Measurements from ENCODE around the gene MYLK4.

MYLK4 gene

GRCh38 chr6:2614846-2615245 is 135.9 kb downstream of the MYLK4 start:
- no peak overlapping the region for H3K27ac ChIP-seq
- TF ChIP-seq ZFX (IDR thresholded peaks at IDR 0.05; ENCODE audit: borderline replicate concordance) (no peak), CTCF (IDR thresholded peaks at IDR 0.05) (no peak)

- no peak overlapping the region for H3K27ac ChIP-seq
- TF ChIP-seq ZFX (IDR thresholded peaks at IDR 0.05; ENCODE audit: borderline replicate concordance) (no peak), CTCF (IDR thresholded peaks at IDR 0.05) (no peak)
These were observed 136.6 kb downstream of the MYLK4 start for GRCh38 chr6:2614155-2614554.
